OCI-M2 (cell line): ENCODE data around the gene BOLA1.
"Not testable (repeated sequence)": the region's sequence is repeated elsewhere in the genome, so short reads cannot be mapped to it uniquely, and the experiment has no call there.

Experiments
- DNase-seq: peaks from one replicate; lab custom pipeline; 2025; ENCODE audit not compliant: unreplicated experiment; lab: John Stamatoyannopoulos, UW

Gene BOLA1

GRCh38 chr1:149928401-149928724 lies 29.0 kb downstream of the BOLA1 start:
- DNase-seq: no peak

- no peak for DNase-seq
Observed at GRCh38 chr1:149929856-149930255, 30.5 kb downstream of the BOLA1 start.

- no peak for DNase-seq
Observed at GRCh38 chr1:149931212-149931790, 31.9 kb downstream of the BOLA1 start.

DNA sequence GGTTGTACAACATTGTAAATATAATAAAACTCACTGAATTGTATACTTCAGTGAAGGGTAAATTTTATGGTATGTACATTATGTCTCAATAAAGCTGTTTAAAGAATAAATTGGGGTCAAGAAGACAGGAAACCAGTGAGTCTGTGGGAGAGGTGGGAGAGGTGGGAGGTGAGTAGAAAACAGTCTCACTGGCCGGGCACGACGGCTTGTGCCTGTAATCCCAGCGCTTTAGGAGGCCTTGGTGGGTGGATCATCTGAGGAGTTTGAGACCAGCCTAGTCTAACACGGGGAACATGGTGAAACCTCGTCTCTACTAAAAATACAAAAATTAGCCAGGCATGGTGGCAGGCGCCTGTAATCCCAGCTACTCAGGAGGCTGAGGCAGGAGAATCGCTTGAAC lies 33.1 kb downstream of the BOLA1 start:
- no peak for DNase-seq

DNA sequence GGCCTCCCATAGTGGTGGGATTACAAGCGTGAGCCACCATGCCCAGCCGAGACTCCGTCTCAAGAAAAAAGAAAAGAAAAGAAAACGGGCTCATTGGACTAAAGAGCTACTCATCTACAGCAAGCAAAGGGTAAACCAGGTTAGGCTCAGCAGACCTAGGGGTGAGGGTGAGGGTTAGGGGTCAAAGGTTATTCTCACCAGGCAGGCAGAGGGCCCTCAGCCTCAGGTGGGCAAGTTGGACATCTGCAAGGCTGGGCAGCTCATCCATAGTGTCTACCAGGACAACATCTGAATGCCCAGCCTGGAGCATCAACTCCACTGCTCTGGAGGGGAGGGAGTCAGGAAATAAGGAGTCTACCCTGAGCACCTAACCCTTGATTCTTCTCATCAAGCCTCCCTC lies 33.8 kb downstream of the BOLA1 start:
- no peak for DNase-seq

GRCh38 chr1:149934356-149934755 lies 35.0 kb downstream of the BOLA1 start:
- no peak for DNase-seq

- no peak for DNase-seq
Observed at GRCh38 chr1:149936170-149936991, 37.0 kb downstream of the BOLA1 start, which contains the start of gene MTMR11. Gene MTMR11, minus strand, starts transcription at chr1:149936879. Its CDS starts 232 bp downstream, at chr1:149936647.

DNA sequence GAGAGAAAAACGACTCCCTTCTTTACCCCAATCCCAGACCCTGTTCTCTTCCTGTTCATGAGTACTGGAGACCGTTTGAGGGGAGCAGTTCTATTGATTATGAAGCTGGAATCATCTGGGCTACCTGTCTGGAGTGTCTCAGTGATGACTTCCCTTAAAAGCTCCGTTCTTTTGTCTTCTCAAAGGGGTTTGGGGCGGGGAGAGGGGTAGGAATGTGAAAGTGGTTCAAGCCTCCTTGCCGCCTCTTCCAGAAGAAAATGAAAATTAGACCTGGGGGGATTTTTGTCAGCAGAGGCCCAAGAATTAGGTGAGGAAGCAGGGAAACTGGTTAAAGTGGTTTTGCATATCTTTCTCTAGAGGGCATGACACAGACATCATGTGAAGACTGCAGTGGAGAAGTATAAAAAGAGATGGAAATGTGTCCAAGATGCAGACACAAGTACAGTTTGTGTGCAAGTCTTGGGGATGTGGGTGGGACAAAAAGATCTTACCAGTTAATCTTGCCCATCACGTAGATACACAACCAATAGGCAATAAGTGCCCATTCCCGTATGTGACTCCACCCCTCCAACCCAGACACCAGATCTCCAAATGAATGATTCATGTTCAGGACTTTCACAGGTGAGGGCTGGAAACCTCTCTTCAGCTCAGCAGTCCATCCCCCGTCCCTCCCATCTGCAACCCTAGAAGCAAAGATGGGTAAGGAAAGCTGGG lies 37.8 kb downstream of the BOLA1 start:
- no peak for DNase-seq

- no peak for DNase-seq
Observed at GRCh38 chr1:149937759-149938158, 38.4 kb downstream of the BOLA1 start.

DNA sequence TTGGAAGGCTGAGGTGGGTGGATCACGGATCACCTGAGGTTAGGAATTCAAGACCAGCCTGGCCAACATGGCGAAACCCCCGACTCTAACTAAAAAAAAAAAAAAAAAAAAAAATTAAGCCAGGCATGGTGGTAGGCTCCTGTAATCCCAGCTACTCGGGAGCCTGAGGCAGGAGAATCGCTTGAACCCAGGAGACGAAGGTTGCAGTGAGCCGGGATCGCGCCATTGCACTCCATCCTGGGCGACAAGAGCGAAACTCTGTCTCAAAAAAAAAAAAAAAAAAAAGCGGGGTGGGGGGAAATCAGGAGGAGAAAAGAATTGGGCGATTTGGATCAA lies 39.3 kb downstream of the BOLA1 start:
- DNase-seq: not testable (repeated sequence)

DNA sequence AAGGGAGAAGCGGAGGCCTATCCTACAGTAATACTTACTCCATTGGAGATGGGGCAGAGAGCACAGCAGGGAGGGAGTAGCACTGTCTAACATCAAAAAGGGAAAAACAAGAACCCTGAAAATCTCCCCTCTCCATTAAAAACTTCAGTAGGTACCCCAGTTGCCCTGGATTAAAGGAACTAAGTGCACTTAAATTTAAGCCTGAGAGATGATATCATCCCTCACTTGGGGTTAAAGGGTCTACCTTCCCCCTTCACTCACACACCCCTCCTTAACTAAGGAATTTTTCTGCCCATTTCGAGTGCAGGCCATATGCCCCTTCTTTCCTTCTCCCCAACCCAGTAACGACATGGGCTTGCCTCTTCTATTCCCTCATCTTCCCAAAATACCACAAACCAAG lies 41.1 kb downstream of the BOLA1 start:
- DNase-seq: no peak

GRCh38 chr1:149942207-149942606 lies 42.8 kb downstream of the BOLA1 start:
- no peak for DNase-seq

GRCh38 chr1:149942885-149943284 lies 43.5 kb downstream of the BOLA1 start:
- no peak for DNase-seq

DNA sequence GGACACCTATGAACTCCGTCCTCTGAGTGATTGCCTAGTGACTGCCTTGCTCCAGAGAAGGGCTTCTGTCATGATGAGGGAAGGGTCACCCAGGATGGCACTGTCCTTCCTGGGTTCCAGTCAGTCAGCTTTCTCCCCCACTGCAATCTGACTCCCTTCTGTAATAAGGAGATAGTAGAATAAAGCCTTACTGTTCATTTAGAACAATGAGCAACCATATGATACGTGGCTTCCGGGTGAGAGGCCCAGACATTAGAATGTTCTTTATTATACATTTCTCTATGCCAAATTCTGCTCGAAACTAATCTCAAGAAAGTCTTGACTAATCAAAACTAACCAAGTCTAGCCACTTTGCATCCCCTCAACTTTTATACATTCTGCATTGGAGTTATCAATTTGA lies 45.8 kb downstream of the BOLA1 start:
- no peak for DNase-seq

DNA sequence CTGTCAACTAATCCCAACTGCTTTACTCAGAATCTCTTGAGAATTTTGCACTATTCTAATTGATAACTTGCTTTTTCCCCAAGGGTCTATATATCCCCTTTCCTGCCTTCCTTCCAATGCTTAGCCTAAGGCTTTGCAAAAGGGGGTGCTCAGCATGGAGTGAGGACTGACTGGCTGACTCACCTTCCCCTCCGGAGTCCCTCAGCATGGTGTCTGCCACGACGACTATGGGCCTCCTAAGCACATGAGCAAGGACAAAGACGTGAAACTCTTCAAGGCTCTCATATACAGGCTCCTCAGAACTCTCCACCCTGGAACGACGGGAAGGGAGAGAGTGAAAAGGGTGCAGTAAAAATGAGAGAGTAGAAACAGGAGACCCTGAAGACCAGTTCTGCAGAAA lies 50.5 kb downstream of the BOLA1 start:
- no peak for DNase-seq
